IPS DF 6.9 (cell line): ENCODE data around the gene SLC44A2.
"Not testable (repeated sequence)": the region's sequence is repeated elsewhere in the genome, so short reads cannot be mapped to it uniquely, and the experiment has no call there.

Experiments used
- DNase-seq: peaks from one replicate; pipeline ENCODE4 v3.0.0-alpha.2; 2013; ENCODE audit warnings: low read depth, low spot score
- H3K27ac ChIP-seq: one replicate; pipeline ENCODE4 v1.5.1; 2013; ENCODE audit warnings: low read length, control low read depth
- H3K27me3 ChIP-seq: 2 replicates; pipeline ENCODE4 v1.6.1; 2013; ENCODE audit warnings: mild to moderate bottlenecking, low read length; ENCODE audit not compliant: control insufficient read depth, insufficient read depth
- H3K36me3 ChIP-seq: 2 replicates; pipeline ENCODE4 v1.6.1; 2013; ENCODE audit warnings: low read length; ENCODE audit not compliant: control insufficient read depth, insufficient read depth
- H3K4me1 ChIP-seq: 2 replicates; pipeline ENCODE4 v1.6.1; 2013; ENCODE audit warnings: low read length; ENCODE audit not compliant: control insufficient read depth, insufficient read depth
- H3K4me3 ChIP-seq: 2 replicates; pipeline ENCODE4 v1.5.1; 2013; ENCODE audit warnings: mild to moderate bottlenecking, low read length
- H3K9me3 ChIP-seq: 2 replicates; pipeline ENCODE4 v1.6.1; 2013; ENCODE audit warnings: low read length, inconsistent platforms; ENCODE audit not compliant: control insufficient read depth, insufficient read depth
- WGBS: extraction: QIAGEN DNeasy Blood & Tissue Kit; methylation state at CpG from one replicate; pipeline ENCODE4 v1.1.7; 2013; ENCODE audit warnings: mixed read lengths, missing lambda C conversion rate; ENCODE audit not compliant: insufficient read length, insufficient coverage; 5-methylcytosine and 5-hydroxymethylcytosine counted together

Gene SLC44A2

GRCh38 chr19:10662384-10663251, 37.3 kb downstream of the SLC44A2 start:
- no CpG with 5 or more reads among the region's 14 CpGs for WGBS
- Histone ChIP-seq H3K27ac (no peak overlapping the region), H3K4me1 (no peaks in the 10 kb centered on the region)

DNA sequence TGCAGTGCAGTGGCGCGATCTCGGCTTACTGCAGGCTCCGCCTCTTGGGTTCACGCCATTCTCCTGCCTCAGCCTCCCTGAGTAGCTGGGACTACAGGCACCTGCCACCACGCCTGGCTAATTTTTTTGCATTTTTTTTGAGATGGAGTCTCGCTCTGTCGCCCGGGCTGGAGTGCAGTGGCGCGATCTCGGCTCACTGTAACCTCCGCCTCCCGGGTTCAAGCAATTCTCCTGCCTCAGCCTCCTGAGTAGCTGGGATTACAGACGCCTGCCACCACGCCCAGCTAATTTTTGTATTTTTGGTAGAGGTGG, 37.9 kb downstream of the SLC44A2 start:
- H3K4me1 ChIP-seq, H3K27ac ChIP-seq, DNase-seq, H3K36me3 ChIP-seq, H3K27me3 ChIP-seq, H3K9me3 ChIP-seq, H3K4me3 ChIP-seq: not testable (repeated sequence)
- WGBS = no CpG with 5 or more reads among the region's 16 CpGs

More at GRCh38 chr19:10662384-10663251, 37.3 kb downstream of the SLC44A2 start:
- Histone ChIP-seq H3K27me3 (no peaks in the 10 kb centered on the region), H3K4me3 (no peak overlapping the region), H3K36me3 (peaks cover 5% of the 10 kb centered on the region), H3K9me3 (no peaks in the 10 kb centered on the region)
- DNase-seq = no peak

DNA sequence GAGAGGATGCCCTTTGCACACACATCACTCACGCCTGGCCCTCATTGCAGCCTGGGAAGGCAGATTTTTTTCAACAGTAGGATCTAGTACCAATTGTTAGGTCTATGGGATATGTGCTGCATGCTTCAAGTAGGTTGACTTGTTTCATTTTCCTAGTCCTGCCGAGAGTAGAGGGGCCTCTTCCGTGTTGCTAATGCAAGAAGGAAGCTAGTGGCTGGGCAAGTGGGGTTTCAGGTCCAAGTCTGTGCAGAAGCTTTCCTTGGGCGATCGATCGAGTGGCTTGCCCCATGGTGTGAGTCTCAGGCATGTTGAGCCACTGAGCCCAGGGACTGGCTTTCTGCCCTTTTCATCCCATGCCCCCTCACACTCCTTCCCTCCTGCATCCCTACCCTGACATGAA, 42.5 kb downstream of the SLC44A2 start:
- H3K9me3 ChIP-seq = no peaks in the 10 kb centered on the region

GRCh38 chr19:10669246-10669645, 43.9 kb downstream of the SLC44A2 start:
- no peaks in the 10 kb centered on the region for H3K4me1 ChIP-seq
- H3K9me3 ChIP-seq = no peaks in the 10 kb centered on the region
- no peak overlapping the region for H3K4me3 ChIP-seq
- no peak overlapping the region for H3K27ac ChIP-seq
- peaks cover 27% of the 10 kb centered on the region for H3K36me3 ChIP-seq
- no peak for DNase-seq
- 100% methylated on average over 1 of the region's 6 CpGs for WGBS
- H3K27me3 ChIP-seq = no peaks in the 10 kb centered on the region

More for the DNA sequence above, 42.5 kb downstream of the SLC44A2 start:
- DNase-seq = no peak
- WGBS = no CpG with 5 or more reads among the region's 6 CpGs
- Histone ChIP-seq H3K27ac (no peak overlapping the region), H3K4me3 (no peak overlapping the region), H3K36me3 (peaks cover 27% of the 10 kb centered on the region), H3K27me3 (no peaks in the 10 kb centered on the region), H3K4me1 (no peaks in the 10 kb centered on the region)

DNA sequence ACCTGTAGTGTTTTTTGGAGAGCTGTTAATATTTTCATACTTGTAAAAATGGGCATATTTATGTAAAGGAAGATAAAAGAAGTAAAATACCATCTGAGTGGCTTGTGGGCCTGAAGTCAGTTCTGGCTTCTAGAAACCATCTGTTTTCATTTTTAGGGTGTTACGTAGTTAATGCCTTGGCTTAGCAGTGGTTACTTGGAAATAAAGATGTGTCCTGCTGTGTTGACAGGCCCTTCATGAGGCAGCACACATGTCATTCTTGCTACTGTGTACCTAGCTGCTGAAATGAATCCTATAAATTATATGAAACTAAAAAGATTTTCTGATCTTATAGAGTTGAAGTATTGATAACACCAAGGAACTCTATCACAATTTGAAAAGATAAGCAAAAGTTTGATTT, 44.8 kb downstream of the SLC44A2 start:
- no peak overlapping the region for H3K27ac ChIP-seq
- no peak overlapping the region for H3K4me3 ChIP-seq
- no peaks in the 10 kb centered on the region for H3K9me3 ChIP-seq
- no peaks in the 10 kb centered on the region for H3K4me1 ChIP-seq
- no CpG with 5 or more reads among the region's 1 CpG for WGBS
- peaks cover 27% of the 10 kb centered on the region for H3K36me3 ChIP-seq
- DNase-seq = no peak
- no peaks in the 10 kb centered on the region for H3K27me3 ChIP-seq

DNA sequence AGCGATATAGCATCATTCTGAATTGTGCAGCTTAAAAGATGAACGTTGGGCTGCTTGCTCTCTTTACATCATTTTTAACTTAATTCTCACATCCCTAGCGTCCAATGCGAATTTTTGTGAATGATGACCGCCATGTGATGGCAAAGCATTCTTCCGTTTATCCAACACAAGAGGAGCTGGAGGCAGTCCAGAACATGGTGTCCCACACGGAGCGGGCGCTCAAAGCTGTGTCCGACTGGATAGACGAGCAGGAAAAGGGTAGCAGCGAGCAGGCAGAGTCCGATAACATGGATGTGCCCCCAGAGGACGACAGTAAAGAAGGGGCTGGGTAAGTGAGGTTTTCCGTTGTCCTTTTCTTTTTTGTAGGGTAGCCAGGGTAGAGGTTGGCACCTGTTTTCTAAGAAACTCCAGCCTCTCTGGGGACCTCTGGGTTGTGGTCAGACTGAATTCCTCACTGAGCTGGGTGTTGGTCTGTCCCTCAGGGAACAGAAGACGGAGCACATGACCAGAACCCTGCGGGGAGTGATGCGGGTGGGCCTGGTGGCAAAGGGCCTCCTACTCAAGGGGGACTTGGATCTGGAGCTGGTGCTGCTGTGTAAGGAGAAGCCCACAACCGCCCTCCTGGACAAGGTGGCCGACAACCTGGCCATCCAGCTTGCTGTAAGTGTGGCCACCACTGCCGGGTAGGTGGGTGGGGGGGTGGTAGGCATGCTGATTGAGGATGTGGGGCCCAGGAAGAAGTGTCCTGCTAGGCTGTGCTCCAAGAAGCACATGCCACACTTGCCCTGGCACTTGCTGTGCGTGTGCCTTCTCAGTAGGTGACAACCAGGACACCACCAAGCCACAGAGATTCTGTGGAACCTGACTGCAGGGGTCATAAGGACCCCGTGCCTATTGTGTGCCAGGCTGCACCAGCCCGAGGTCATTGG, 45.8 kb downstream of the SLC44A2 start:
- no peaks in the 10 kb centered on the region for H3K27me3 ChIP-seq
- H3K27ac ChIP-seq = no peak overlapping the region
- WGBS = no CpG with 5 or more reads among the region's 24 CpGs
- no peaks in the 10 kb centered on the region for H3K9me3 ChIP-seq
- H3K36me3 ChIP-seq = peaks cover 33% of the 10 kb centered on the region
- H3K4me1 ChIP-seq = no peaks in the 10 kb centered on the region
- no peak overlapping the region for H3K4me3 ChIP-seq
- no peak for DNase-seq

GRCh38 chr19:10671922-10672321, 46.6 kb downstream of the SLC44A2 start:
- not testable (repeated sequence) for H3K27ac ChIP-seq, H3K9me3 ChIP-seq, H3K27me3 ChIP-seq, H3K4me1 ChIP-seq, DNase-seq, H3K4me3 ChIP-seq
- no CpG with 5 or more reads among the region's 3 CpGs for WGBS
- H3K36me3 ChIP-seq = peaks cover 36% of the 10 kb centered on the region

DNA sequence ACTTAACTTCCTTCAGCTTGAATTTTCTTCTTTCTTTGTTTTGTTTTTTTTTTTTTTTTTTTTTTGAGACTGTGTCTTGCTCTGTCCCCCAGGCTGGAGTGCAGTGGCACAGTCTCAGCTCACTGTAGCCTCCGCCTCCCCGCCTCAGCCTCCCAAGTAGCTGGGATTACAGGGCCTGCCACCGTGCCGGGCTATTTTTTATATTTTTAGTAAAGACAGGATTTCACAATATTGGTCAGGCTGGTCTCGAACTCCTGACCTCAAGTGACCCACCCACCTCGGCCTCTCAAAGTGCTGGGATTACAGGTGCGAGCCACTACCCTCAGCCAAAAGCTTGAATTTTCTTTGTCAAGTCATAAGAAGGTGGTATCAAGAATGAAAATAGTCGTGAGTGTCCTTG, 49.9 kb downstream of the SLC44A2 start:
- H3K27me3 ChIP-seq, H3K27ac ChIP-seq: not testable (repeated sequence)

GRCh38 chr19:10677751-10678150, 52.4 kb downstream of the SLC44A2 start:
- WGBS = no CpG with 5 or more reads among the region's 13 CpGs
- Histone ChIP-seq H3K4me1 (no peaks in the 10 kb centered on the region), H3K27ac (no peak overlapping the region), H3K9me3 (no peaks in the 10 kb centered on the region), H3K4me3 (no peak overlapping the region), H3K27me3 (no peaks in the 10 kb centered on the region), H3K36me3 (peaks cover 65% of the 10 kb centered on the region)
- DNase-seq = no peak

More for the DNA sequence above, 49.9 kb downstream of the SLC44A2 start:
- peaks cover 60% of the 10 kb centered on the region for H3K36me3 ChIP-seq
- DNase-seq, H3K9me3 ChIP-seq, H3K4me1 ChIP-seq, H3K4me3 ChIP-seq: not testable (repeated sequence)
- no CpG with 5 or more reads among the region's 8 CpGs for WGBS

DNA sequence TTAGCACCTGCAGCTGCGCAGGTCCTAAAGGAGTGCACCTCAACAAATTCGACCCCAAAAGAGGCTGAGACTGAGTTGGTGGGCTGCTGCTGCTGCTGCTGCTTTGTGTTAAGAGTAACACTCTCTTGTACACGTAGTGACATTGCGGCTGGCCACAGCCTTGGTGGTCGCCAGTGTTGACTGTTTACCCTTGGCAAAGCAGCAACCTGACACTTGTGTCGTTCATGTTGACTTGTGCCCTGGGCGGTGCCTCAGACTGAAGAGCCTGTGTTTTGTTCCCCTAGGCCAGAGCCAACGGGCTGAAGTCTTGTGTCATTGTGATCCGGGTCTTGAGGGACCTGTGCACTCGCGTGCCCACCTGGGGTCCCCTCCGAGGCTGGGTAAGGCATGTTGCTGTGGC, 53.5 kb downstream of the SLC44A2 start:
- WGBS = no CpG with 5 or more reads among the region's 12 CpGs
- DNase-seq = no peak
- no peak overlapping the region for H3K27ac ChIP-seq

More for the DNA sequence above, 53.5 kb downstream of the SLC44A2 start:
- H3K4me3 ChIP-seq = no peak overlapping the region
- H3K27me3 ChIP-seq = no peaks in the 10 kb centered on the region
- H3K9me3 ChIP-seq = no peaks in the 10 kb centered on the region
- H3K36me3 ChIP-seq = peaks cover 74% of the 10 kb centered on the region
- no peaks in the 10 kb centered on the region for H3K4me1 ChIP-seq
